HG03135 (cell line): ENCODE measurements around the gene ADCY6.

ENCODE experiments used
- ATAC-seq: cut with Tn5 transposase; IDR thresholded peaks from one replicate; pipeline ENCODE4 v1.9.1; 2021; ENCODE audit warnings: mild to moderate bottlenecking, moderate library complexity; ENCODE audit not compliant: unreplicated experiment

Gene ADCY6

DNA sequence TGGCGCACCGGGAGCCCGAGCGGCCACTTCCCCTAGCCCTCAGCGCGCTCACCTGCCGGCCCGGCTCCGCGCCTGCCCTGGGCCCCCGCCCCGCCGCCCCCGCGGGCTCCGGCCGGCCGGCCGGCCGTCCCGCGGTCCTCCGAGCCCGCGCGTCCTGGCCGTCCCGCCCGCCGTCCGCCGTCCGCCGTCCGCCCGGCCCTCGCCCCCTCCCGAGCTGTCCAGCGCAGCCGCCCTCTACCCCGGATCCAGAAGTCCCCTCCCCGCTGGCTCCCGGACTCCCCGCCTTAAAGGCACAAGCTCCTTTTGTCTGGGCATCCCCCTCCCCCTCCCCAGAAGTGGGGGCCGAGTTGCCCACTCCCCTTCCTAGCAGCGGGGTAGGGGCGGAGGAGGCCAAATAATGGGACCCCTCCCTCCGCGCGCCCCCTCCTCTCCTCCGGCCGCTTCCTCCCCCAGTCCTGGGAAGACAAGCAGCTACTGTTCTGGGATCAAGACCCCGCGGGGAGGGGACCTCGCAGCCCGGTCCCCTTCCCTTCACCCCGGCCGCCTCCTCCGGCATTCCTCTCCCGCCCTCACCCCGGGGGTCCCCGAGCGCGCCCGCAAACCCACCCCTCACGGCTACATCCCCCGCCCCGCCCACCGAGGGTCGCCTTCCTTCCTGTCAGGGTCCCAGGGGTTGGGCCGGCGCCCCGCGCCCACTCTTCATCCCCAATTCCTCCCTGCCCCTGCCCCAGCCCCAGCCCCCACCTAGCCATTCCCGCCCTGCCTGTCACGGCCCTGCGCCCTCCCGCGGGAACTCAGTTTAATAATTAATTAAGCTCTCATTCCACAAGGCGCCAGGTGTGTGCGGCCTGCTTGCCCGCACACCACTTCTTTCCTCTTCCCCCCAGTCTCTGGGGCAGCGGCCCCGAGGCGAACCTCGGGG is at the start of gene ADCY6:
Gene ADCY6, minus strand, starts transcription at position 236 of the 922 bp plus-strand sequence. CDS start 5,655 bp downstream, outside the sequence.
- ATAC-seq = peak; percentile 46

DNA sequence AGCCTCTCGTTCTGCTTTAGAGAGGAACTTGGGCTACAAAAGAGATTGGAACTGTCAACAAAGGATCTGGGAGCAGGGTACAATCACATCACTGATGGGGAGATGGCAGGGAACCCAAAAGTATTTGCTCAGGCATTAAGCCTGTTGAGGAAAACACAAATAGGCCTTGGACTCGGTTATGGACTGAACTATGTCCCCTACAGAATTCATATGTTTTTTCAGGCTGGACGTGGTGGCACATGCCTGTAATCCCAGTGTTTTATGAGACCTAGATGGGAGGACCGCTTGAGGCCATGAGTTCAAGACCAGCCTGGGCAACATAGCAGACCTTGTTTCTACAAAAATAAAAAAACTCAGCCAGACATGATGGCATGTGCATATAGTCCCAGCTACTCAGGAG is 49.2 kb upstream of the ADCY6 start:
- no peak for ATAC-seq

DNA sequence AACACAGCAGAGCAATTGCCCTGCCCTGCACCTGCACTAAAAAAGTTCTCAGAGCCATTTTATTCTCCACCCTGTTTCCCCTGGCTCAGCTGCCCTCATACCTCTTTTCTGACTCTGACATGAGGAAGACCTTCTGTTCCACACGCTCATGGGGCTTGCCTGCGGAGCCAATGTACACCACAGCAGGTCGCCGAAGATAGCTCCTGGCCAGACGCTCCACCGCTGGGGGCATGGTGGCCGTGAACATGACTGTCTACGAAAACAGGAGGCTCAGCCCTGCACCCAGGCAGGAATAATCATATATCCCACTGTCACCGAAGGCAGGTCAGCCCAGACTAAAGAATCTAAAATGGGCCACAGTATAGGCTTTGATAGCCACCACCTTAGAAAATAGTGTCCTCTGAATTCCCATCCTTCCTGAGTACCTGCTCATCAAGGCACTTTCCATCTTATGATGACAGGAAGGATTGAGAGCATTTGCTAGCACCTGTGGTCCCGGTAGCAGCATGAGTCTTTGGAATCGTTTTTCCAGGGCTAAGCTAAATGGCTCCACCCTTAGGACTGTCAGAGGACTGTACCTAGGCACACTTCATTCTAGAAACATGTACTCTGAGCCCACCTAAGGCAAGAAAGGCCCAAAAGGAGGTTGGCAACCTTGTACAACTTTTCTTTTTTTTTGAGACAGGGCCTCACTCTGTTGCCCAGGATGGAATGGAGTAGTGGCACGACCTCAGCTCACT is 43.6 kb upstream of the ADCY6 start:
- ATAC-seq = no peak

DNA sequence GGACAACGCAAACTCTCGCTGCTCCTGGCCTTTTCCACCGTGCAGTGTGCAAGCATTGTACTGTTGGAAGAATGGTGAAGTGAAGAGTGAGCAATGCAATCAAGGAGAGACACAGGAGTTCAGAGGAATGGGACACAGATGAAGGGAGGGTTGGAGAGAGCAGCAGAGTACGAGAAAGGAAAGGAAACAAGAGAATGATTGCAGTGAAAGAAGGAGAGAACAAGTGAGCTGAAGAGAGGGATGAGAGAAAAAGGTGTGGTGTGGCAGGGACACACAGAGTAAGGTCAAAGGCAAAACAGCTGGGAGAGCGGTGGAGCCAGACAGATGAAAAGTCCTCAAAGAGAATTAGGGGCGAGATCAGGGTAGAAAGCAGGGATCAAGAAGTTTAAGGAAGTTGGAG is 42.4 kb upstream of the ADCY6 start:
- no peak for ATAC-seq

DNA sequence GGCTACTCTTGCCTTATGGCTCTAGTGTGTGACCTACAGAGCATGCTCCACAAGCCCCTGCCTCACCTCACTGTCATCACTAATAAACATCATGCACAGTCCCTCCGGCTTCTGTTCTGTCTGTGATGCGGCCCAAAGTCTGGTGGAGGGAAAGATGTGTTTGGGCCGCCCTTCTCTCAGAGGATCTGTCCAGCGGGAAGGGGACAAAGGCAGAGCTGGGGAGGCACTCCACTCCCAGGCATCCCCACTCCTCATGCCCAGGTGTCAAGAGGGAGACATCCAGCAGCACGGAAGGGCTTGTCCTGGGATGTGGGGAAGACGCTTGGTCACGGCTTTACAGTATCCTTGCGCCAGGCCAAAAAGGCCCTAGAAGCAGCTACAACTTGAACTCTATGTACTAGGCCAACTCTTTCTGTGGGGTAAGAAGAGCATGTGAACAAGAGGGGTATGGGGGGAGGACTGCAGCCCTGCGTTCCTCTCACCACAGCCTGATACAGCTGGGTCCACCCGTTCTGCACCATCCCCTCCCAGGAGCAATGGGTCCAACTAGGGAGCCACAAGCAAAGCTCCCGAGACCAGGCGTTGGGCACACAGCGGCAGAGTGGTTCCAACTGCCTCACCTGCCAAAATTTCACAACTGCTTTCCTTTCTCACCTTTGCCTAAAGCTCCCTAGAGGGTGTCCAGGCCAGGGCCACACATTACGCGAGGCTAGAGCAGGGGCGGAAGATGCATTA is 40.1 kb upstream of the ADCY6 start:
- ATAC-seq = no peak

DNA sequence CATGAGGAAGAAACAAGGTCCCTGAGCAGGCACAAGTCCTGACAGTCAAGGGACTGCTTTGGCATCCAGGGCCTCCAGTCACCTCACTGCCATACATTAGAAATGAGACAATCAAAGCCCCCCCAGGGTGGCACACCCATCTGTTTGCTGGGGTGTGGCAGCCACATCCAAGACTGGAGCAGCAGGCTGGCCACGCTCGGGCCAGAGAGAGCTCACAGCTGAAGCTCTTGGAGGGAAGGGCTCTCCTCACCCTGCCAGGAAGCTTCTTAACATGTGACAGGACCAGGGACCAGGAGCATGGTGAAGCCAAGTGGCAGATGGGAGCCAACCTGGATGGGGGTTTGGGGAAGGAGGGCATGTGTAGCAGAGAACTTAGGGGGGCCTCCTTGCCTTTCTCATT is 39.4 kb upstream of the ADCY6 start:
- no peak for ATAC-seq

DNA sequence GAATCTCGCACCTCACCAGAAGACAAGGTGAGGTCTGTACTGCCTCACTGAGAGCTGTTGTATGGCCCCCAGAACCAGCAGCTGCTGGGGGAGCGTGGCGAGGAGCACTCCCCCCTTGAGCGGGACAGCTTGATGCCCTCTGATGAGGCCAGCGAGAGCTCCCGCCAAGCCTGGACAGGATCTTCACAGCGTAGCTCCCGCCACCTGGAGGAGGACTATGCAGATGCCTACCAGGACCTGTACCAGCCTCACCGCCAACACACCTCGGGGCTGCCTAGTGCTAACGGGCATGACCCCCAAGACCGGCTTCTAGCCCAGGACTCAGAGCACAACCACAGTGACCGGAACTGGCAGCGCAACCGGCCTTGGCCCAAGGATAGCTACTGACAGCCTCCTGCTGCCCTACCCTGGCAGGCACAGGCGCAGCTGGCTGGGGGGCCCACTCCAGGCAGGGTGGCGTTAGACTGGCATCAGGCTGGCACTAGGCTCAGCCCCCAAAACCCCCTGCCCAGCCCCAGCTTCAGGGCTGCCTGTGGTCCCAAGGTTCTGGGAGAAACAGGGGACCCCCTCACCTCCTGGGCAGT is 38.7 kb upstream of the ADCY6 start:
- no peak for ATAC-seq

DNA sequence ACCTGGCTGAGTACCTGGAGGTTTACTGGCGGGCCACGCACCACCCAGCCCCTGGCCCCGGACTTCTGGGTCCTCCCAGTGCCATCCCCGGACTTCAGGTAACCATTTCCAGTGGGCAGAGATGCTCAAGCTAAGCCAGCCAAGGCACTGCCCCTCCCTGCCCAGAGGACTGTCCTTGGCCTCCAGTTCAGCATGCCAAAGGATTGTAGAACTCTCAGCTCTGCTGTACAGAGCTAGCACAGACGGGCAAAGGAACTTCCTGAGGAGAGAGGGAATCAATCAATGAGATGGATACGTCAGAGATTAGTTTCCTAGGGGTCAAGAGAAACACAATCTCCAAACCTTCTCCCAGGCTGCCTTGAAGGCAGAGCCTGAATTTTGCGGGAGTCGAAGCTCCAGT is 38.1 kb upstream of the ADCY6 start:
- ATAC-seq = no peak

DNA sequence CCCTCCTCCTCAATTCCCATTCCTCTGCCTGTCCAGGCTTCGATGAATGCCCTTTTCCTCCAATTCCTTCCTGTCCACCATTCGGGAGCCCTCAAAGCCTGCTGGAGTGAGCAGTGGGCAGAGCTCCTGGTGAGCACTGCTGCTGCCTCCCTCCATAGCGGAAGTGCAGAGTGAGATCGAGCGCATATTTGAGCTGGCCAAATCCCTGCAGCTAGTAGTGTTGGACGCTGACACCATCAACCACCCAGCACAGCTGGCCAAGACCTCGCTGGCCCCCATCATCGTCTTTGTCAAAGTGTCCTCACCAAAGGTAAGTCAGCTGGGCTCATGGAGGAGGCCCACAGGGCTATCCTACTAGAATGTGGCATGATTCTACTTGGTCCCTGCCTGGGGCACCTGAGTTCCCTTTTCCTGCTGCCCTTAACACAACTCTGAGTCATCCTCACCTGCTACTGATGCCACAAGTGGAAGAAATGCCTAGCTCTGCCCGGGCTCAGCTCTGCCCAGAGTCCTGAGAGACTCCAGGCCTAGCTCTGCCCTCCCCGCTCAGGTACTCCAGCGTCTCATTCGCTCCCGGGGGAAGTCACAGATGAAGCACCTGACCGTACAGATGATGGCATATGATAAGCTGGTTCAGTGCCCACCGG is 37.4 kb upstream of the ADCY6 start:
- ATAC-seq = no peak

DNA sequence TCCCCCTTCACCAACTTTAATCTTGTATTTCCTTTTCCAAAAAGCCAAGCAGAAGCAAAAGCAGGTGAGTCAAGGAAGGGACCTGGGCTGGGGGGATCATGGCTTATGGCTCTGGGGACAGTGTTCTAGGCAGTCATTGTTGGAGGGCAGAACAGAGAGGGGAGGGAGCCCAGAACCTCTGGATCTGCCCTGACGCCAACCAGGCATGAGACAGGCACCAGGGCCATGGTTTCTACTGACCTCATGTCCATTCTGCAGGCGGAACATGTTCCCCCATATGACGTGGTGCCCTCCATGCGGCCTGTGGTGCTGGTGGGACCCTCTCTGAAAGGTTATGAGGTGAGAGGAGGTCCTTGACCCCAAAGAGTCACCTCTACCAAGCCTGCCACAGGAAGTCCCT is 36.0 kb upstream of the ADCY6 start:
- no peak for ATAC-seq

DNA sequence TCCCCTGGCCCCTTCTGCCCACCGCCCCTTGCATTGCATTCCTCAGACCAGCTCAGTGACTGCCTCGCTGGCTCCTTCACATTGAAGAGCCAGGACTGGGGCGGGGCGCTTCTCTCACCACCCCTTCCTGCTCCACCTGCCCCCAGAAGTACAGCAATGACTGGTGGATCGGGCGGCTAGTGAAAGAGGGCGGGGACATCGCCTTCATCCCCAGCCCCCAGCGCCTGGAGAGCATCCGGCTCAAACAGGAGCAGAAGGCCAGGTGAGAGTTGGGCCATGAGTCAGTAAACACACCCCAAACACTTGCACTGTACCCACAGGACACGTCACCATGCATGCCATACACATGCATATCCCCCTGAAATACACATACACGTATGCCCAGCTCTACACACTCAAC is 35.2 kb upstream of the ADCY6 start:
- ATAC-seq = no peak

DNA sequence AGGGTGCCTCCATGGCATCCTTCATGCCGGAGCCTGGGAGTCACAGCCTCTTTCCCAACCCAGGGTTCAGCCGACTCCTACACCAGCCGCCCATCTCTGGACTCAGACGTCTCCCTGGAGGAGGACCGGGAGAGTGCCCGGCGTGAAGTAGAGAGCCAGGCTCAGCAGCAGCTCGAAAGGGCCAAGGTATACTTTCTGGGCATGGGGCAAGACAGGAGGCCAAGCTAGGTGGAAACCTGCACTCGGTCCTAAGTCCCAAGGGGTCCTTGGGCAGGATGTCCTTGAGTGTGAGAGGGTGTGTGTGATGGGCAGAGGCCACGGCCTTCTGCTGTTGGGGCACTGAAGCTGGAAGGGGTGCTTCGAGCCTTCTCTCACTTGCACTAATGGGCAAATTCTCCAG is 34.4 kb upstream of the ADCY6 start:
- no peak for ATAC-seq

DNA sequence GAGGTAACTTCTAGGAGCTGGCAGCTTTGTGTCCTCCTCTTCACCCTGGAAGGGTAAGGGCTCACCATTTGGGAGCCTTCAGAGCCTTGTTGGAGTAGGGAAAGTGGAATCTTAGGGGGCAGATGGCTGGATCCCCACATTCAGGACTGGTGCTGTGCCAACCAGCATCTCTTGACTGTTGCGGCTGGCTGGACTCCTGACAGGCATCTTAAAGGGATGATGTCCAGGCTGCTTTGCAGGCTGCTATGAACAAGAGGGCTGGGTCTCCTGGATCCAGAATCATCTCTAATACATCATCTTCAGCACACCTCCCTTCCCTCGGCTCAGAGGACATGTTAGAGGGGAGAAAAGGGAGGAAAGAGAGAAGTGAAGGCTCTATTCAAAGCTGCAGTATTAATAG is 33.8 kb upstream of the ADCY6 start:
- ATAC-seq = no peak

DNA sequence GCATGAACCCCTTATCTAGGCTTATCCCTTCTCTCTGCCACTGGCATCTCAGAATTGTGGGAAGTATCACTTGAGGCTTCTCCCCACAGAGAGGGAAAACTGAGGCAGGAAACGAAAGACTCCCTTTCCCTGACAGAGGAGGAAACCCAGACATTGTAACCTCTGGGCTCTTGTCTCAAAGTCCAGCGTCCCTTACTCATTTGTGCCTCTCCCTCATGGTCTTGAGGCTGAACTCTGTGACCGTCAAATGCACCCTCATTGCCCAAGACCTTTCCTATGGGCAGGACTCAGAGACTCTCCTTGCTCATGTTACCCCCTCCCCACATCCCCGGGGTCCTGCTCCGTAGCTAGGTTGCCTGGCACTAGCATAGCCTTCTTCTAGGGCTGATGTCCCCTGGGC is 33.2 kb upstream of the ADCY6 start:
- ATAC-seq = no peak

DNA sequence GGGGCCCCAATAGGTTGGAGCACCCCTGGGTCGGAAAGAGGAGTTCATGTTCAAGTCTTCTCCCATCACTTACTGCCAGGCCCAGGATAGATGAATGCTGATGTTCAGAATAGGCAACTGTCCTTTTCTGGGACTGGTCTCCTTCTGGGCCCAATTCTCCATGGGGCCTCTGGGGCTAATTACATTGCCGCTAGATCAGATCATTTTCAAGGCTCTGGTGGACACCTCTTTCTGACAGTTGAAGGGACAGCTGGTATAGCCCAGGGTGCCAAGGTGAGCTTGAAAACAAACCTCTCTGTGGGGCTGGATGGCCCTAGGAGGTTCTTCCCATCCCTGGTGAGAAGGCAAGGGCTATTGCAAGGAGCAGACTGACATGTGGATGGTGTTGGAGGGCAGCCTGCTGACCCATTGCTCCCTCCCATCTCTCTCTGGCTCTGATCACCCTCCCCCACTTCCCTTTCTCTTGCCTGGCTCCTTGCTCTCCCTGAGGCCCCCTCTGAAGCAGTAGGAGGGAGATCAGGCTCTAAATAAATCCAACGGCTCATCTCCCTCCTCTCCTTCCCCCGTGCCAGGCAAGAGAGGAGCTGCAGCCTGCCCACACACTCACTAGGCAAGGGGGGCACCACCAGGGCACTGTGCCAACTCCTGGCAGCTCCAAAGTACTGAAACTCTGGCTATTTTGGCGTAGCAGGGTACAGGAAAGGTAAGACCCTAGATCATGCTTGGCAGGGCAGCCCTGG is 31.3 kb upstream of the ADCY6 start:
- ATAC-seq = no peak

DNA sequence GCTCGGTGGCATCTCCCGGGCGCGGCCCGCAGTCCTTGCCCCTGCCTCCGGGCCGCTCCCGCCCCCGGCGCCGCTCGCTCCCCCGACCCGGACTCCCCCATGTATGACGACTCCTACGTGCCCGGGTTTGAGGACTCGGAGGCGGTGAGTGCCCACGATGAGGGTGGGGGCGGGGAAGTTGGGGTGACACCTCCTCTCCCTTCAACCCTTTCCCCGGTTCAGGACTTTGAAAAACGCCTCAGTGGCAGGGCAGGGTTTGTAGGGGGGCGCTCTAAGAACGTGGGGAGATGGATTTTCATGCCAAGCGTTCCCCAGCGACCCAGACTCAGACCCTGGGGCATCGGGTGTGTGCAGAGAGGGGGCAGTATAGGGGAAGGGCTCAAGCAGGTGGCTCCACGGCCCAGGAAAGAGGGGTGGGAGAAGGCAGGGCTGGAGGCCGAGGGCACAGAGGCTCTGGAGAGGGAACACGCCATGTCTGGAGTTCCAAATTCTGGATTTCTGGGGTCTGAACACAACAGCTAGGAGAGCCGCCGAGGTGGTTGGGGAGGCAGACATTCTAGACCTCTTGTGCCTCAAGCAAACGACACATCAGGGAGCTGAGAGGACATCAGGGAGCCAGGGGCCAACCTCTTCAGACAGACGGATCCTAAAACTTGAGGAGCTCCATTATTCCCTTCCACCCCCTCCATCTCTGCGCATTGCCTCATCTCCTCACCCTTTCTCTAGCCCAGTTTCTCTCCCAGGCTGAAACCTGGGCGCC is 30.1 kb upstream of the ADCY6 start:
- ATAC-seq = no peak

DNA sequence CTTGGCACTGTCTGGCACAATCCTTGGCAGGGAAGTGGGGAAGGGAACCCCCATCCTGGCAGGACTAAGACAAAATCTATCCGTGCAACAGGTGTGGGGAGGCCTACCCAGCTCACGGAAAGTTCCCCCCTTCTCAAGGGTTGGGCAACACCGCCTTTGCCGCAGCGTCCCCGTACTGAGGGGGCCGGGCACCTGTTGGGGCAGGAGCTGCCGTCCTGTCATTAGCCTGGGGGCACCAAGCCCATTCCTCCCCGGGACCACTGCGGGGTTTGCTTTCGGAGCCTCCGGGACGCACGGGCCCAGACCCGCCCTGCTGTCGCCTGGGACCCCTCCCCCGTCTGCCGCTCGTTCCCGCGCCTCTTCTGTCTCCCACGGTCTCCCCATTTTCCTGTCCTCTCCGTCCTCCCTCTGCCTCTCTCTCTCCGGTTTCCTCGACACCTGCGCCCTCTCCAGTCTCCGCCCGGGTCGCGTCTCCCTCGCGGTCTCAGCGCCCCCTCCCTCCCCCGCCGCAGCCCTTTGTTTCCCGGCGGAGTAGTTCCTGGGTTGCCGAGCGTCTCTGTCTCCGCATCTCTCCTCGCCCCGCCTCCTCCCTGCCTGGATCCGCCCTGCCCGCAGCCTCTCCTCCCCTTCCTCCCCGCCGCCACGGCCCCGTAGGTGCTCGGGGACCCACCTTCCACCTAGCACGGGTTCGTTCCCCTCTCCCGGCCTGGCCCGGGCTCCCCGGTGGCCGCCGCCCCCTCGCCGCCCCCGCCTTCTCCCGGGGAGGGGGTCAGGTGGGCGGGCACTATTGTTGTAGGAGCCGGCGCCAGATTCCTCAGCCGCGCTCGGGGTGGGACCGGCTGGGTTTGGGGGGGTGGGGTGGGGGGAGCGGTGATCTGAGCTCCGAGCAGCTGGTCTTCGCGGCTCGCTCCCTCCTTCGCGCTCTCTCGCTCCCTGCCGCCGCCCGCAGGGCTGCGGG is 29.3 kb upstream of the ADCY6 start, which contains the start of gene CACNB3:
Gene CACNB3, plus strand, starts transcription at position 624 of the 958 bp plus-strand sequence. CDS start 434 bp downstream, outside the sequence.
- ATAC-seq = no peak
